Erythroblast (primary cell): ENCODE results near the gene ST6GALNAC3.

ENCODE experiments used
- GATA1 ChIP-seq: IDR thresholded peaks from 2 replicates; pipeline ENCODE4 v1.6.1; 2011; ENCODE audit warnings: low read depth, mild to moderate bottlenecking, control low read depth, low read length, moderate library complexity
- POLR2A ChIP-seq: IDR thresholded peaks from 2 replicates; pipeline ENCODE4 v1.6.1; 2011; ENCODE audit warnings: mild to moderate bottlenecking, low read length

DNA sequence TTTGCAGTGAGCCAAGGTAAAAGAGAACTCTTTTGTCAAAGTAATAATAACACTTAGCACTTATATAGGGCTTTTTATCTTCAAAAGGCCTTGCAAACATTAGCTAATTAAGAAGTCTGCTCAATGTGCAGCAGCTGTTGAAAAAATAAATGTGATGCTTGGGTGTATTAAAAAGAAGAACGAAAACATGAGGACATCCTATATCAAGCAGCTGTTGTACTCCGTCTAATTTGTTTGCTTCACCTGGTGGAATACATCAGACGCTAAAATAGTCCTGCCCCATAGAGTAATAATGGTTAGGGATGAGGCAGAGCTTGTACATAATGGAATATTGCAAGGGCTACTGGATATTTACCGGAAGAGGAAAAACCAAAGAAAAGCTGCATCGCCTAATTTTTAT, 299.5 kb downstream of the ST6GALNAC3 start:
- TF ChIP-seq POLR2A (no peak), GATA1 (no peak)
